Panc1 (cell line): ENCODE results near the gene PCIF1.

Experiments
- CTCF ChIP-seq: fragments of 450-650 bp; IDR thresholded peaks from 2 replicates; pipeline ENCODE4 v1.5.1; 2017; ENCODE audit warnings: mild to moderate bottlenecking
- REST ChIP-seq, 2 experiments: IDR thresholded peaks; 2 replicates each; pipeline ENCODE4 v1.6.1; 2011 to 2012; ENCODE audit warnings: low read depth in 2 of 2, control low read depth in 1 of 2, low read length in 1 of 2, mild to moderate bottlenecking in 1 of 2, moderate library complexity in 1 of 2; ENCODE audit not compliant: insufficient read depth in 1 of 2

GRCh38 chr20:45927071-45927878 lies 7.2 kb upstream of the PCIF1 start:
- no peak for TF ChIP-seq CTCF
- no peak for TF ChIP-seq REST (IDR thresholded peaks at IDR 0.05; ENCODE audit: insufficient read depth in 1 of 2, low read depth in 2 of 2, low read length in 1 of 2)
